Prostate gland (tissue), 2 donors: ENCODE data around the gene PEMT. TPM values are rescaled to one million over a fixed set of nuclear protein-coding genes. Genes with fewer than 3 reads are reported as not detected.

Experiments
- DNase-seq: peaks from one replicate; pipeline ENCODE4 v3.0.0-alpha.2; 2019; ENCODE audit warnings: low spot score
- H3K27ac ChIP-seq, 2 donors: fragments of 200-600 bp; sonication (generic); 2 replicates each; pipeline ENCODE4 v1.5.1; 2017 to 2019
- H3K27me3 ChIP-seq: fragments of 200-600 bp; sonication (generic); replicated peaks from 2 replicates; pipeline ENCODE4 v1.5.1; 2019; ENCODE audit not compliant: insufficient read depth
- H3K36me3 ChIP-seq, 2 donors: fragments of 200-600 bp; sonication (generic); 1 replicate in 1 of 2; 2 replicates in 1 of 2; pipeline versions ENCODE4 v1.5.1 to v1.8.1; 2017 to 2019
- H3K4me1 ChIP-seq: fragments of 200-600 bp; sonication (generic); replicated peaks from 2 replicates; pipeline ENCODE4 v1.5.1; 2019
- H3K4me3 ChIP-seq, 2 donors: fragments of 200-600 bp; sonication (generic); 2 replicates each; pipeline ENCODE4 v1.5.1; 2017 to 2019
- H3K9me3 ChIP-seq: fragments of 200-600 bp; sonication (generic); 2 replicates; pipeline ENCODE4 v1.5.1; 2017
- CTCF ChIP-seq, 4 experiments: fragments of 200-600 bp in 2 of 4; fragments of 450-650 bp in 2 of 4; sonication (generic) in 2 of 4; IDR thresholded peaks; 1 replicate in 3 of 4; 2 replicates in 1 of 4; pipeline ENCODE4 v1.5.1; 2016 to 2019; ENCODE audit warnings: antibody characterized with exemption in 4 of 4, mild to moderate bottlenecking in 2 of 4, moderate library complexity in 2 of 4
- POLR2A ChIP-seq: fragments of 450-650 bp; IDR thresholded peaks from one replicate; pipeline ENCODE4 v1.6.1; 2016; ENCODE audit warnings: antibody characterized with exemption, mild to moderate bottlenecking
- POLR2AphosphoS5 ChIP-seq: sonication (generic); formaldehyde crosslinking; IDR thresholded peaks from one replicate; pipeline ENCODE4 v1.6.1; 2017; ENCODE audit warnings: antibody characterized with exemption
- WGBS: methylation state at CpG from one replicate; pipeline ENCODE4 v1.1.5; 2018; 5-methylcytosine and 5-hydroxymethylcytosine counted together
- intact Hi-C: fragments of 100-400 bp; cut with DNase I; formaldehyde crosslinking; loops from one replicate; pipeline ENCODE4 v1.14.2; 2022
- total RNA-seq, 2 donors: library from RNA; depleted of rRNA; stranded (reverse); fragments of >200 nt; gene quantifications; one replicate each; pipeline ENCODE4 v1.1.0, GENCODE V29; 2016

PEMT gene
- total RNA-seq, 2 donors from 2014 or later, result 67.0 to 145 TPM

- no peak for TF ChIP-seq POLR2AphosphoS5
- TF ChIP-seq CTCF (IDR thresholded peaks at IDR 0.05), result no peak
- no peak for TF ChIP-seq POLR2A
- DNase-seq, result no peak
- H3K9me3 ChIP-seq, result no peaks in the 10 kb centered on the region
- WGBS, result 86% methylated on average over 14 of the region's 14 CpGs
- no peaks in the 10 kb centered on the region for H3K4me1 ChIP-seq
- H3K27me3 ChIP-seq, result no peaks in the 10 kb centered on the region
- H3K36me3 ChIP-seq, result no peaks in the 10 kb centered on the region
- H3K4me3 ChIP-seq, result no peak overlapping the region
- intact Hi-C loops, result no loop called here
- H3K27ac ChIP-seq, result no peak overlapping the region
Observed at GRCh38 chr17:17516941-17517720, 74.4 kb downstream of the PEMT start.

GRCh38 chr17:17515934-17516930, 75.3 kb downstream of the PEMT start:
- H3K36me3 ChIP-seq, result no peaks in the 10 kb centered on the region
- intact Hi-C loops, result no loop called here
- no peaks in the 10 kb centered on the region for H3K9me3 ChIP-seq
- no peaks in the 10 kb centered on the region for H3K27me3 ChIP-seq
- no peak overlapping the region for H3K4me3 ChIP-seq
- no peaks in the 10 kb centered on the region for H3K4me1 ChIP-seq
- no peak for DNase-seq
- H3K27ac ChIP-seq, result no peak overlapping the region
- 84% methylated on average over 21 of the region's 21 CpGs for WGBS
- no peak for TF ChIP-seq CTCF (IDR thresholded peaks at IDR 0.05)
- no peak for TF ChIP-seq POLR2AphosphoS5
- TF ChIP-seq POLR2A, result no peak

GRCh38 chr17:17514993-17515933, 76.2 kb downstream of the PEMT start:
- H3K4me3 ChIP-seq, result no peak overlapping the region
- no peaks in the 10 kb centered on the region for H3K27me3 ChIP-seq
- intact Hi-C loops, result no loop called here
- H3K36me3 ChIP-seq, result no peaks in the 10 kb centered on the region
- WGBS, result 77% methylated on average over 21 of the region's 21 CpGs
- no peaks in the 10 kb centered on the region for H3K4me1 ChIP-seq
- DNase-seq, result no peak
- no peak for TF ChIP-seq CTCF (IDR thresholded peaks at IDR 0.05)
- TF ChIP-seq POLR2AphosphoS5, result no peak
- no peak for TF ChIP-seq POLR2A
- H3K27ac ChIP-seq, result no peak overlapping the region
- no peaks in the 10 kb centered on the region for H3K9me3 ChIP-seq

- Histone ChIP-seq H3K36me3 (no peaks in the 10 kb centered on the region), H3K27ac (no peak overlapping the region), H3K9me3 (no peaks in the 10 kb centered on the region), H3K4me3 (no peak overlapping the region), H3K27me3 (no peaks in the 10 kb centered on the region), H3K4me1 (no peaks in the 10 kb centered on the region)
- TF ChIP-seq POLR2A (no peak), POLR2AphosphoS5 (no peak), CTCF (IDR thresholded peaks at IDR 0.05) (no peak)
- intact Hi-C loops, result no loop called here
- no peak for DNase-seq
- WGBS, result 82% methylated on average over 16 of the region's 16 CpGs
Observed at GRCh38 chr17:17514361-17514992, 77.0 kb downstream of the PEMT start.
